Ishikawa (cell line): ENCODE results near the gene PTPRO.

ENCODE experiments used
- CEBPB ChIP-seq: IDR thresholded peaks from 2 replicates; pipeline ENCODE4 v1.6.1; 2012
- EGR1 ChIP-seq: IDR thresholded peaks from 2 replicates; pipeline ENCODE4 v1.6.1; 2012
- EP300 ChIP-seq: IDR thresholded peaks from 2 replicates; pipeline ENCODE4 v1.6.1; 2012; ENCODE audit warnings: borderline replicate concordance
- RAD21 ChIP-seq: IDR thresholded peaks from 2 replicates; pipeline ENCODE4 v1.6.1; 2012; ENCODE audit warnings: low read depth
- TF ChIP-seq, protein P1 (sequence below): IDR thresholded peaks from 2 replicates; pipeline ENCODE4 v1.6.1; 2012

DNA sequence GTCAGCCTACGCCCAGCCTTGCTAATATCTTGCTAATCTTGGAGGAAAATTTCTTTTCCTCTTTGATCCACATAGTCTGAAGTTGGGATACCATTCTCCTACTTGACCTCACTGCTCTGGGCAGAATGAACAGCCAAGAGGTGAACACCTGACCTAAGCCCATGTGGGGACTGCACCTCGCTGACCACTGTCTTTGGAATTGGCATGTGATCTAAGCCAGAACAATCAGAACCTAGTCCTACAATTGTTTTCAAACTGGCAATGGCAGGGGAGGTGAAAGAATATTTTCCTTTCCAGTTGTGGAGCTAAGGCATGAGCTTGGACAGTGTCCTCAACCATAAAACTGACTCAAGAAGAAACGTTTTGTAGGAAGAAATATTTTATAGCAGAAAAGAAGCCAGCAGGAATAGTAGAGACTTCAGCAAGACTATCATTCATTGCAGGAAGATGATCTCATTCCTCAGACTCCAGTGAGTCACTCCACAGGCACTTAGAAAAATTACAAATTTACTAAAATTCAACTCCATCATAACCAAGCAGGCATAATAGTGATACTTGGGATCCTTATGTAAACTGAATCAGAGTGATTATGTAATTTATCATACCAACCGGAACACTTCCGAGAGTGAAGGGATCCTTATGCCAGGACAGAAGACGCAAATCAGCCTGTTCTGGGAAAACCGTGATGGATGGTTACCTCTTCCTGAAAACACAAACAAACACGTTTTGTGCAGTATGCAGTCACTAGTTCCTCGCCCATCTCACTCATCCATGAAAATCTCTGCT, 14.7 kb downstream of the PTPRO start:
- TF ChIP-seq EP300 (no peak), EGR1 (no peak), CEBPB (no peak), RAD21 (no peak)
- TF ChIP-seq, protein P1, sequence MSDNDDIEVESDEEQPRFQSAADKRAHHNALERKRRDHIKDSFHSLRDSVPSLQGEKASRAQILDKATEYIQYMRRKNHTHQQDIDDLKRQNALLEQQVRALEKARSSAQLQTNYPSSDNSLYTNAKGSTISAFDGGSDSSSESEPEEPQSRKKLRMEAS, result no peak
